ENCODE data around the gene ARID1B.

The ARID1B gene

GRCh38 chr6:157021344-157021992 lies 244.3 kb downstream of the ARID1B start:
- in situ Hi-C loops (cut with HindIII; ENCODE audit: low sequenced_read_pairs): no loop called here
- peak; percentile 95 for DNase-seq (ENCODE audit: low read depth, low spot score)
- peak; percentile 40 for TF ChIP-seq CTCF (IDR thresholded peaks at IDR 0.05; ENCODE audit: low read depth, low read length)
- H3K4me3 ChIP-seq (ENCODE audit: low read depth, low read length): peak overlapping the region; percentile 80

GRCh38 chr6:157021993-157022740 lies 245.0 kb downstream of the ARID1B start:
- in situ Hi-C loops (cut with HindIII; ENCODE audit: low sequenced_read_pairs): no loop called here
- peak; percentile 92 for DNase-seq (ENCODE audit: low read depth, low spot score)
- peak overlapping the region; percentile 80 for H3K4me3 ChIP-seq (ENCODE audit: low read depth, low read length)
- TF ChIP-seq CTCF (IDR thresholded peaks at IDR 0.05; ENCODE audit: low read depth, low read length): no peak

- in situ Hi-C loops (cut with HindIII; ENCODE audit: low sequenced_read_pairs): no loop called here
- TF ChIP-seq CTCF (IDR thresholded peaks at IDR 0.05; ENCODE audit: low read depth, low read length): no peak
- no peak overlapping the region for H3K4me3 ChIP-seq (ENCODE audit: low read depth, low read length)
- peak; percentile 51 for DNase-seq (ENCODE audit: low read depth, low spot score)
Measured at GRCh38 chr6:157023958-157024357, 246.8 kb downstream of the ARID1B start.

- no peak for DNase-seq (ENCODE audit: low read depth, low spot score)
- H3K4me3 ChIP-seq (ENCODE audit: low read depth, low read length): no peak overlapping the region
- in situ Hi-C loops (cut with HindIII; ENCODE audit: low sequenced_read_pairs): no loop called here
- TF ChIP-seq CTCF (IDR thresholded peaks at IDR 0.05; ENCODE audit: low read depth, low read length): no peak
Measured at GRCh38 chr6:157024745-157025144, 247.6 kb downstream of the ARID1B start.

- no peak for DNase-seq (ENCODE audit: low read depth, low spot score)
- no peak overlapping the region for H3K4me3 ChIP-seq (ENCODE audit: low read depth, low read length)
- TF ChIP-seq CTCF (IDR thresholded peaks at IDR 0.05; ENCODE audit: low read depth, low read length): no peak
- in situ Hi-C loops (cut with HindIII; ENCODE audit: low sequenced_read_pairs): no loop called here
Measured at GRCh38 chr6:157025437-157025836, 248.3 kb downstream of the ARID1B start.

GRCh38 chr6:157029980-157030690 lies 253.0 kb downstream of the ARID1B start:
- H3K4me3 ChIP-seq (ENCODE audit: low read depth, low read length): no peak overlapping the region
- no peak for DNase-seq (ENCODE audit: low read depth, low spot score)
- TF ChIP-seq CTCF (IDR thresholded peaks at IDR 0.05; ENCODE audit: low read depth, low read length): no peak
- in situ Hi-C loops (cut with HindIII; ENCODE audit: low sequenced_read_pairs): no loop called here
